ENCODE data around the gene CRYGB.
"Not testable (repeated sequence)": the region's sequence is repeated elsewhere in the genome, so short reads cannot be mapped to it uniquely, and the experiment has no call there.

Gene CRYGB

DNA sequence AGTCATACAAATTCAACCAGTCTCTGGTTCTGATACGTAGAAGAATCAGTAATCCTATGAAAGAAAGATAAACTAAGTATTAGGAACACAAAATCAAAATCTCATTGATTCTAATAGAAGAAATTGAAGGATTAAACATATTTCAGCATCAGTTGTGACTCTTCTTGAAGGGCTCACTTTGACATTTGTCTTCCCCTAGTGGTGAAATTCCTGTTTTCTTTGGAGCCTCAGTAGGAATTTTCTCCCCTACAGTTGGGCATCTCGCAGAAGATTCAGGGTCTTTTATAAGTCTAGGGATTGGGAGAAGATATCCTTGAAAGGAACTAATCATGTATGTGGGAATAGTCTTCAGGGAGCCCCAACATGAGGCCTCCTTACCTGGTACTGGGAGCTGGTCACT lies 2.8 kb upstream of the CRYGB start:
- DNase-seq: no peak

DNA sequence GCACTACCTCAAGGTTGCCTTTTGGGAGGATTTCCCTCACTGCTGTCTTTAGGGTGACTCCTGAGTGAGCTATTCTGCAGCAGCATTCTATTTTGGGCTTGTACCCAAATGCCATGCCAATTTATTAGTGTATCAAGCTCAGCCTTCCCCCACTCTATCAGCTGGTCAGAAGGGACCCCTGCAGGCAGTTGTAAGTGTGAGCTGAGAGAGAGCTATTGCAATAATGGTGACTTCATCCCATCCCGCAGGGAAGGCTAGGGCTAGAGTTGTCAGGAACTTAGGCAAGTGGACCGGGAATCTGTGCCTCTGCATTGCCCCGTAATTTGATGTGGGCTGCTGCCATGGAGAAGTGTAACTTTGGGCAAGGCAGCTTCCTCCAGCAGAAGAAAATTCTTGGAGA lies 1.8 kb upstream of the CRYGB start:
- no peak for DNase-seq

DNA sequence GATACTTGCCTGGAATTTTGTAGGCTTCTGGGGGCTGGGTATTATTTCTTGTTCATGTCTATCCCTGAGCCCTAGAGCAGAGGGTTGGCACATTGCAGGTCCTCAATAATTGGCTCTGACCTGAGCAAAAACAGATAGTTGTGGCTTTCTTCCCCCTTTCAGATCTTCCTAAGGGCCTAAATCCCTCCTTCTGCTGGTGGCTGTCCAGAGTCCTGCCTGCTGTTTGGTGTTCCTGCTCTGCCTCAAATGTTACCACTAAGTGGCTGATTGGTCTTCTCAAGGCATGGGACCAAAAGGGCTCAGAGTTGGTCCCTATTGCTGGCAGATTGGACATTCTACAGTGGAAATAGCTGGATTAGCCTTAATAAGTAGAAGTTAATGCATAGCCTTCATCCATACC lies 1.1 kb upstream of the CRYGB start:
- no peak for DNase-seq

DNA sequence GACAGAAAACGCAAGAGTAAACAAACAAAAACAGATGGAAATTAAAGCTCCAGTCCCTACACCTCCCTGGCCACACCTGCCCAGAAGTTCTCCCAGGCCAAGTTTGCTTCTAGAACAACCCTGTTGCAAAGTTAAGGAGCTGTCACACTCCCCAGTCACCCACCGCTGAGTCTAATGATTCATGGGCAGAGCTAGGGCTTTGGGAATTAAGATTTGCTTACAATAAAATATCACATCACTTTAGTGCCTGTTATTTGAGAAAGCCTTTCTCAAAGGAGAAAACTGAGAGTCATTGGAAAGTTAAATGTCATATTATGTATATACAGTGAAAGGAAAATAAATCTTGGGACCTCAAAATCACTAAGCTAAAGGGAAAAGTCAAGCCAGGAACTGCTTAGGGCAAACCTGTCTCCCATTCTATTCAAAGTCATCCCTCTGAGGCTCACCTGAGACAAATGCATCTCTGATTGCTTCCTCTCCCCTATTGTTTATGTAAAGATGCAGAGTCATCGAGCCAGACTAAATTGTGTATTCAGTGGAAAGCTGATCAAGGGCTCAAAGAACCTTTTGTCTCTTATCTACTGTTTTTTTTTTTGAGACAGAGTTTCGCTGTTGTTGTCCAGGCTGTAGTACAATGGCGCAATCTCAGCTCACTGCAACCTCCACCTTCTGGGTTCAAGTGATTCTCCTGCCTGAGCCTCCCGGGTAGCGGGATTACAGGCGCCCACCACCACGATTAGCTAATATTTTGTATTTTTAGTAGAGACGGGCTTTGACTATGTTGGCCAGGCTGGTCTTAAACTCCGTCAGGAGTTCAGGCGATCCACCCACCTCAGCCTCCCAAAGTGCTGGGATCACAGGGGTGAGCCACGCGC lies 2.8 kb downstream of the CRYGB start:
- no peak for DNase-seq

DNA sequence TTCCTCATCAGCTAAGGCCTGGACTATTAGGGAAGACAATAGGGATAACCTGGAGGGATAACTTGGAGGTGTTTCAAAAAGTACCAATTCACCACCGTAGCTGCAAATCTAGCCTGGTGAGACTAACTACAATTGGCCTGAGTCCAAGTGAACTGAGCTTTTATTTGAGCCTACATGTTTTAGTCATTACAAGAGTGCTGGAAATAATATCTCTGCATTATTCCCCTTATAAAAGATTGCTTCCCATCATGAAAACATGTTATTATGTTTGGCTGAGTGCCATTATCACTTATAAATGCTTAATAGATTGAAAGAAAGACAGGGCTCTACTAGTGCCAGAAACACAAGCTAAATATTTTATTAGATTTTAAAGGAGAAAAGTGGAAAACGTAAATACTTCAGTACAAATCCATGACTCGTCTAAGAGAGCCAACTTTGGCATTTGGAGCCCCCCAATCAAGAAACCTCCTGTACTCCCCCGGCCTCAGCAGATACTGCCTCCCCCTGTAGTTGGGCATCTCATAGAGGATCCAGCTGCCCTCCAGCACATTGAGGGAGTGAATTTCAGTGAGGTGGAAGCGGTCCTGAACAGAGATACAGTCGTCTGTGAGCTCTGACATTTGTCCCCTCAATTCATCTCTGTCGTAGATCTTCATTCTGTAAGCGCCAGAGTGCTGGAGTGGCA lies 3.6 kb downstream of the CRYGB start:
- no peak for DNase-seq

DNA sequence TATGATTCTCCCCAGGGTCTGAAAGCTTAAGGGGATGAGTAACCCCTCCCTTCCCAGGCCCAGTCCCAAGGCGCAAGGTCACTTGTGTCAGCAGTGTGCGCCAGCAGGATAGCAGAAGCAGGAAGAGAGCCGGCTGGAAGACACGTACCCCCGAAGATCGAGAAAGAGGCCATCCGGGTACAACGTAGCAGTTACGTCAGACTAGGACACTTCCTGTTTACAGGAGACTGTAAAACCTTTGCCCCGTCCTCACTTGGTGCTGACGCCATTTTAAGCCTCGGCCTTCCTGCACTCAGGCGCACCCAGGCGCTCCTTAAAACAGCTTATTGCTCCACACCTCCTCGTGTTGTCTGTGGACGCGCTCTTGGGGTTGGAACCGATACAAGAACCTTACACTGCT lies 6.5 kb downstream of the CRYGB start:
- DNase-seq: no peak

DNA sequence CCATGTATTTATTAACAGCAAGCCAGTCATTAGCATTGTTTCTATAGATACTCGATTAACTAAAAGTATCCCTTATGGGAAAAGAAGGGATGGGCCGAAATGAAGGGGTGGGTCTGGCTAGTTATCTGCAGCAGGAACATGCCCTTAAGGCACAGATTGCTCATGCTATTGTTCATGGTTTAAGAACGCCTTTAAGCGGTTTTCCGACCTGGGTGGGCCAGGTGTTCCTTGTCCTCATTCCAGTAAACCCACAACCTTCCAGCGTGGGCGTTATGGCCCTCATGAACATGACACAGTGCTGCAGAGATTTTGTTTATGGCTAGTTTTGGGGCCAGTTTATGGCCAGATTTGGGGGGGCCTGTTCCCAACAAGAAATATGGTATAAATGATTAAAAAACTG lies 7.6 kb downstream of the CRYGB start:
- DNase-seq: not testable (repeated sequence)

DNA sequence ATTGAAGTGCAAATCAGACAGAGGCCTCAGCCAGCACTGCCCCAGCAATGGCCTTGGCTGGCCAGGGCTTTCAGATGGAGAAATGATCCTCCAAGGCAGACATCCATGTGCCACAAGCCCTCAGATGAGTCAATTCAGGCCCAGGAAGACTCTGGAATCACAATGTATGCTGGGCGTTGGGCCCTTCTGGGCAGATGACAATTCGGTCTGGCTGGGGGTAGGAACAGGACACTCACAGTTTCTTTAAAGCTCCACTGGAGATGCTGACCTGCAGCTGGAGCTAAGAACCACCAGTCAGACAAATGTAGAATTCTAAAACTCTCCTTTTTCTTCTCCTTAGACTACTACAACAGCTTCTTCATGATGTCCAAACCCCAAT lies 9.3 kb downstream of the CRYGB start:
- no peak for DNase-seq

DNA sequence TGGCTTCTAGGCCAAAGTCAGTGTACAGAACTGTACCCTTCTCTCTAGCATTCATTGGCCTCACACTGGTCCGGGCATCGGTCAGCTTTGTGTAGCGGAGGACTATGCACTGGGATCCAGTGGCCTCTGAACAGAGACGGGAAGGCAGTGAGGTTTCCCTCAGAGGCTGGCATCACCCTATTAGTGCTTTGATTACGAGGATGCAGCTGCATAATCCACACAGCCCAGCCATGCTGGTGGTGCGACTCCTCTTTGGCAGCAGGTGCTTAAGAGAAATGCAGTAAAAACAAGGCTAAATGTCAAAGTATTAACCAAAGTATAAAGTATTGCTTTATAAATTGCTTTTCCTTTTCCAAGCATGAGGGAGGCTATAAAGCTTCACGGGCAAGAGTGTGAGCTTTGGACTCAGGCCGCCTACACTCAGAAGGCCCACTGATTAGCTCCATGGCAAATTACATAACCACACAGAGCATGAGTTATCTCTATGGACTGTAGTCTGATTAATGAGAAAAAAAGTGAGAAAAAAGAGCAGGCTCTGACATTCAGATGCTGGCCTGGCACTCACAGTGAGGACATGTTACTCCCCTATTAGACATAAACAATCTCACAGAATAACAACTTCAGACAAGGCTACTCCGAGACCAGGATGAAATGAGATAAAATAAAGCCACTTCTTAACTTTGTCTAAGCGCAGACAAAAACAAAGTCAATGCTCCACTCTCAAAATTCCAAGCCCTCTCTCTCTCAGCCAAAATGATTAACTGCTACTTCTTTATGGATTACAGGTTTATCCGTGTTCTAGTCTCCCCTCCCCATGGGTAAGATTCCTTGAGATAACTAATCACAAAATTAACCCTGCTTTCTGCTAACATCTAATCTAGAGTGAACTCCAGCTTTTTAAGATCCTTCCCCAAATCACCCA lies 9.9 kb downstream of the CRYGB start:
- DNase-seq: no peak

DNA sequence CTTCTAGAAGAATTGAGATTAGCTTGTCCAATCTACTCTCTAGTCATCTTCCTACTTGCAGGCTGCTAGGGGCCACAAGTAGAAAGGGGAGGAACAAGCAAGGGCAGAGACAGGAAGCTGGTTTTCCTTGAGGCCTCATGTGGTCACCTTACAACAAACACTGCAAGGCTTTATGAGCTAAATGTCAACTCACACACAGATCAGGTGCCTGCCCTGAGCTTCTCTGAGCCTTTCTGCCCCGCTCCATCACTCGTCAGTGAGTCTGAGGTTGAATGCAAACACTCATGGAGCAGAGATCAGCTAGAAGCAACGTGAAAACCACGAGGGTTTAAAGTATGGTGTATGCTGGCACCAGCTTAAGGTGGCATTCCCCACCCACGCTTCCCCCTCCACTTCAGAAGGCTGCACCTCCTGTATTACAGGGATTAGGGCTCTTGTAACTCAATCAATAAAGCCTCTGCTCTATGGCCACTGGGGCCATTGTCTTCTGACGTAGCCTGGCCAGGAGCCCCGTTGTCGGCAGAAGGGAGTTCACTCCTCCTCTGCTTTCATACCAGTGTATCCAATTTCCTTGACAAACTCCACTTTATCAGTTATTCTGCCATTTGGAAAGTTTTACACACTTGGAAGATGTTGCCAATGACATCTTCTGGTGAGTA lies 10.9 kb downstream of the CRYGB start:
- DNase-seq: no peak

DNA sequence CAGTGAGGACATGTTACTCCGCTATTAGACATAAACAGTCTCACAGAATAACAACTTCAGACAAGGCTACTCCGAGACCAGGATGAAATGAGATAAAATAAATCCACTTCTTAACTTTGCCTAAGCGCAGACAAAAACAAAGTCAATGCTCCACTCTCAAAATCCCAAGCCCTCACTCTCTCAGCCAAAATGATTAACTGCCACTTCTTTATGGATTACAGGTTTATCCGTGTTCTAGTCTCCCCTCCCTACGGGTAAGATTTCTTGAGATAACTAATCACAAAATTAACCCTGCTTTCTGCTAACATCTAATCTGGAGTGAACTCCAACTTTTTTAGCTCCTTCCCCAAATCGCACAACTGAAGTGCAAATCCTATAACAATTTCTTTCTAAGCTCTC lies 15.2 kb downstream of the CRYGB start:
- DNase-seq: no peak

DNA sequence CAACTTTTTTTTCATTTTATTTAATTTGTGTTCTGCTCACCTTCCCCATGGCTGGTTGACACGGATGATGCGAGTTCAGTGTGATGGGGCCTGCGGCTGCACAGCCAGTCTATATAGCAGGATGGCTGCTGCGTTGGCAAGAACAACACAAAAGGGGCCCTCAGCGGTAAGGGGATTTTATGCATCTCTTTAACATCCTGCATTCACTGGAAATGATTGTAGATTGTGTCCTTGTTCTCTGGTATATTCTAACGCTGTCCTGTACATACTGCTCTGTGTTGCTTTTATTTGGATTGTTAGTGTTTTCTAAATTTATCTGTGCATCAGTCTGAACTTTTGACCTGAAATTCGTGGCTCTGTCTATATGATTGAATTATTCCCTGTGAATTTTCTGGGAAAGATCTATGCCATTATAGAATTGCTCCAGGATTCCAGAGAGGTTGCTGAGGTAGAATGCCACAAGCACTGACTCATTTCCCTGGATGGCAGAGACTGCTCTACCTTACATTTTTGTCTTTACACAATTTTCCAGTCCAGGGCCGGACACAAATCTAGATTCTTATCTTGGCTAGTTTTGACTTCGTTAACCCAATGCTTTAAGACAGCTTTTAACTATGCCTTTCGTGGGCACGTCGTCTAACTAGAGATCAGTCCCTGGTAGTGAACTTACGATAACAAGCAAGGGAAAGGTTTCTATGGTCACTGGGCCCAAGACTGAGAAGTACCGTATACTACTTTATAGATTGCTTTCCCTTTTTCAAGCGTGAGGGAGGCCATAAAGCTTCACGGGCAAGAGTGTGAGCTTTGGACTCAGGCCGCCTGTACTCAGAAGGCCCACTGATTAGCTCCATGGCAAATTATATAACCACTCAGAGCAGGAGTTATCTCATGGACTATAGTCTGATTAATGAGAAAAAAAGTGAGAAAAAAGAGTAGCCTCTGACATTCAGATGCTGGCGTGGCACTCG lies 15.9 kb downstream of the CRYGB start, which contains the start of gene CRYGC:
Gene CRYGC (minus strand): TSS at position 85 of the 968 bp plus-strand sequence. CDS start 36 bp downstream, at position 49.
- DNase-seq: no peak

DNA sequence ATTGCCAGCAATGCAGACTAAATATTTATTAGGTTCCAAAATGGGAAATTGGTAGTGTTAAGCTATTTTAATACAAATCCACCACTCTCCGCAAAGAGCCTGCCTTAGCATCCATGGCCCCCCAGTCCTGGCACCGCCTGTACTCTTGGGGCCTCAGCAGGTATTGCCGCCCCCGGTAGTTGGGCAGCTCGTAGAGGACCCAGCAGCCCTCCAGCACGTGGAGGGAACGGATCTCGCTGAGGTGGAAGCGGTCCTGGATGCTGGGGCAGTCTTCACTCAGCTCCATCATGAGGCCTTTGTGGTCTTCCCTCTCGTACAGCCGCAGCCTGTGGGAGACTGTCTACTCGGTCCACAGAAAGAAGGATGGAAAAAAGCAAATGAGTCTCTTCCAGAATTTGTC lies 17.8 kb downstream of the CRYGB start:
- no peak for DNase-seq

DNA sequence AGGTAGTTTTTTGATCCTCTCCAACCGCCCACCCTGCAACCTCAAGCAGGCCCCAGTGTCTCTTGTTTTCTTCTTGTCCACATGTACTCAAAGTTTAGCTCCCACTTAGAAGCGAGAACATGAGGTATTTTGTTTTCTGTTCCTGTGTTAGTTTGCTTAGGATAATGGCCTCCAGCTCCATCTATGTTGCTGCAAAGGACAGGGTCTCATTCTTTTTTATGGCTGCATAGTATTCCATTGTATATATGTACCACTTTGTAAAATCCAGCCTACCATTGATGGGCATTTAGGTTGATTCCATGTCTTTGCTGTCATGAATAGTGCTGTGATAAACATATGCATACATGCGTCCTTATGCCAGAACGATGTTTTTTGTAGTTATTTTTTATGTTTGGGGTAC lies 18.9 kb downstream of the CRYGB start:
- DNase-seq: no peak

DNA sequence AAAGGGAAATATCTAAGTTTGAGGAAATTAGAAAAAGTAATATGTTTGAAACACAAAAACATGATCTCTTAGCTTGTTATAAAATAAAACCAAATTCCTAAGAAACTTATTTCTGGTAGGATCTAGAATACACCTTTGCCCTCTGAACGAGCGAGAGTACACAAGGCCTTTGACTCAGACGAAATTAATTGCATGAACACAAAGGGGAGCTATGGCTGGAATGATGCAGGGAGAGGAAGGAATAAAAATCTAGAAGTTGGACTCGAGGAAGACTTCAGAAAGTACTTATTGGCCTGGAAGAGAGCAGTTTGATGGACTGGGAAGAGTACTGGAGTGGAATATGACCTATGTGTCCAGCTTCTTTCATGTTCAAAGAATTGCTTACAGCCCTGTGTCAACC lies 20.7 kb downstream of the CRYGB start:
- no peak for DNase-seq

DNA sequence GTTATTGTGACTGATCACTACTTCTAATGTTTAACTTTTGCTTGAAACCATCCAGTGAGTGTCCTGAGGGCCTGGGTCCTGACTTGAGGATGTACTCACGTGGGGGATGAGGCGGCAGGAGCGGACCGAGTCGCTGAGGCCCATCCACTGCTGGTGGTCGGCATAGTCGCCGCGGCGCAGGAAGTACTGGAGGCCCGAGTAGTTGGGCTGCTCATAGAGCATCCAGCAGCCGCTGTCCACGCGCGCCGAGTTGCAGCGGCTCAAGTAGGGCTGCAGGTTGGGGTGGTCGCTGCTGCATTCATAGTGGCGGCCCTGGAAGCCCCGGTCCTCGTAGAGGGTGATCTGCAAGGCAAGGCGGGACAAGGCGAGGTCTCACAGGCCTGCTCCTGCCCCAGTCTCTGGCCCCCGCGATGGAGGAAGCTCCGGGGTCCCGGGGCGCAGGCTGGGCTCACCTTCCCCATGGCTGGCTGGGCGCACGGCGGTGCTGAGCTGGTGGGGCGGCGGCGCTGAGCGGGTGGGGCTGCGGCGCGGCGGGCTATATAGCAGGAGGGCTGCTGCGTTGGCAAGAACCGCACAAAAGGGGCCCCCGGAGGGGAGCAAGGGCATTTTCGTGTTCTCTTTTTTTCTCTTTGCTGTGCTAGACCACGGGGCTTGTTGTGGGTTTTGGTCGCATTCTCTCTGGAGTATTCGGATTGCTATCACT lies 21.8 kb downstream of the CRYGB start, which contains the start of gene CRYGD:
Gene CRYGD (minus strand): TSS at position 512 of the 703 bp plus-strand sequence. CDS start 51 bp downstream, at position 461.
- DNase-seq: not testable (repeated sequence)

DNA sequence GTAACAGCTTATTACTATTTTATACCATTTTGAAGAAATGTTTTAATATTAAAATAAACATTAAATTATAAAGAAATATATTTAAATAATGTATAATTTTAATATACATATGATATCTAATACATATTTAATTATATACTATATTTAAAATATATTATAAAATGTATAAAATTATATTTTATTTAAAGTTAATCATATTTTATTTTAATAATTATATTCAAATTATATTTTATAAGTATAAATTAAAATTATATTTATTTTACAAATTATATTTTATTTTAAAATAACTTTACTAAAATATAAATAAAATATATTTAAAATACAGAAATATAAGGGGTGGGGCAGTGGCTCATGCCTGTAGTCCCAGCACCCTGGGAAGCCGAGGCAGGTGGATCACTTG lies 23.7 kb downstream of the CRYGB start:
- DNase-seq: no peak

DNA sequence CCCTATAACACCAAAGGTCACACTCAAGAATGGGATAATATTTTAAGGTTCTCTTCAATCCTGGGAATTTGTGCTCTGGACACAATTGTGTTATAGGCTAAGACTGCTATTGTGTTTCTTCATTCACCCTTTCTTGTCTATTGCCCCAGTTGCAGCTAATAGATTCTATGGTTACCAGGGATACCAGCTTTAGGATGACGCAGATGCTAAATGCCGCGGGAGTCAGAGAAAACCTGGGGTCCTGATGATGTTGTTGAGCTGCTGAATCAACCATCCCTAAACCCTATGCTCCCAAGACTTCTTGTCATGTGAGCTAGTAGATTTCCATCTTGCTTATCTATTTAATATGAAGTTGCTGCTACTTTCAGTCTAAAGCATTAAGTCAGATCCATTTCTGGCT lies 27.0 kb downstream of the CRYGB start:
- DNase-seq: no peak

DNA sequence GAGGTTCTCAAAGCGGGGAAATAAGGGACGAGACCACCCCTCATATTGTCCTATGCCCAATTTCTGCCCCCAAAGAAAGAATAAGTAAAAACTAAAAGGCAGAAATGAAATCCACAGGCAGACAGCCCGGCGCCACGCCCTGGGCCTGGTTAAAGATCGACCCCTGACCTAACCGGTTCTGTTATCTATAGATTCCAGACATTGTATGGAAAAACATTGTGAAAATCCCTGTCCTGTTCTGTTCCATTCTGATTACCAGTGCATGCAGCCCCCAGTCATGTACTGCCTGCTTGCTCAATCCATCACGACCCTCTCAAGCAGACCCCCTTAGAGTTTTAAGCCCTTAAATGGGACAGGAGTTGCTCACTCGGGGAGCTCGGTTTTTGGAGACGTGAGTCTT lies 28.6 kb downstream of the CRYGB start:
- not testable (repeated sequence) for DNase-seq

DNA sequence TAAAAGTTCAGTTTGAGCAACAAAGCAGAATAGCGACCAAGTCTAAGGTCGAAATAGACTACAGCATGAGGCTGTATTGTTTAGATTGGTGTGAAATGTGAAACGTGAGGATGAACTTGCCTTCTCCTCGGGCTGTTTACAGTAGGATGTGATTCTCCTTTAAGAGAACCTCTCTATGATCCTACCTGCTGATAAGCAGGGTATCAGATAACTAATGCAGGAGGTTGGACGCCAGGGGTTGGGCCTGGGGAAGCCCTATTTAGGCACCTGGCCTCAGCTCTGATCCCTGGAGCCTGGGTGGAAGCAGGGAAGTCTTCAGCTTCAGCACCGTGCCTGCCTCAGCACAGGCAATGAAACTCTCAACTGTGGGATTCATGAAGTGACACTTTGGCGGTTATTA lies 33.0 kb downstream of the CRYGB start:
- DNase-seq: no peak
